Activated T-cell treated with anti-CD3 and anti-CD28 coated beads for 1 hour (primary cell): Measurements from ENCODE around the gene NSF.
"Not testable (repeated sequence)": the region's sequence is repeated elsewhere in the genome, so short reads cannot be mapped to it uniquely, and the experiment has no call there.

Experiments
- DNase-seq: peaks from one replicate; pipeline ENCODE4 v3.0.0-alpha.2; 2020; ENCODE audit warnings: low read depth

NSF gene

GRCh38 chr17:46756081-46756735 is 165.7 kb downstream of the NSF start:
- no peak for DNase-seq

- no peak for DNase-seq
Measured at GRCh38 chr17:46756861-46757260, 166.4 kb downstream of the NSF start.

DNA sequence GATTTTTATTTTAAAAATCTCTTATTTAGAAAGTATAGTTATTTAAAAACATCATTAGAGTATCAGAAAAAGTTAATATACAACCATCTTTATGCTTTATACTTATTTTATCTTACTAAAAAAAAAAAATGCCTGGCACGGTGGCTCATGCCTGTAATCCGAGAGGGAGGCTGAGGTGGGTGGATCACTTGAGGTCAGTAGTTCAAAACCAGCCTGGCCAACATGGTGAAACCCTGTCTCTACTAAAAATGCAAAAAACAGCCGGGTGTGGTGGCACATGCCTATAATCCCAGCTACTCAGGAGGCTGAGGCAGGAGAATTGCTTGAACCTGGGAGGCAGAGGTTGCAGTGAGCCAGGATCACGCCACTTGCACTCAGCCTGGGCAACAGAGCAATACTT is 167.1 kb downstream of the NSF start:
- DNase-seq, result not testable (repeated sequence)

GRCh38 chr17:46758614-46759013 is 168.1 kb downstream of the NSF start:
- no peak for DNase-seq

- DNase-seq, result no peak
Measured at GRCh38 chr17:46759141-46759540, 168.7 kb downstream of the NSF start.

- no peak for DNase-seq
Measured at GRCh38 chr17:46763416-46763815, 172.9 kb downstream of the NSF start.

GRCh38 chr17:46764000-46764708 is 173.7 kb downstream of the NSF start:
- no peak for DNase-seq

- no peak for DNase-seq
Measured at GRCh38 chr17:46764709-46765401, 174.4 kb downstream of the NSF start.

- no peak for DNase-seq
Measured at GRCh38 chr17:46765453-46765852, 175.0 kb downstream of the NSF start.

GRCh38 chr17:46766493-46767491 is 176.3 kb downstream of the NSF start:
- DNase-seq, result no peak

GRCh38 chr17:46768540-46768870 is 178.0 kb downstream of the NSF start:
- no peak for DNase-seq

DNA sequence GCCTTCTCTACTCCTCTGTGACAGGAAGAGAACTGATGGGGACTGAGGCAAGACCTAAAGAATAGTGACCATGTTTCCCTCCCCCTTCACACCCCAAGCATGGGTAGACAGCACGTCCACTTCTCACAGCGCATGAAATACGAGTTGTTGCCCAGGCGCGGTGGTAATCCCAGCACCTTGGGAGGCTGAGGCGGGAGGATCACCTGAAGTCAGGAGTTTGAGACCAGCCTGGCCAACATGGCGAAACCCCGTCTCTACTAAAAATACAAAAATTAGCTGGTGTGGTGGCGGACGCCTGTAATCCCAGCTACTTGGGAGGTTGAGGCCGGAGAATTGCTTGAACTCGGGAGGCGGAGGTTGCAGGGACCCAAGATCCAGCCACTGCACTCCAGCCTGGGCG is 178.4 kb downstream of the NSF start:
- not testable (repeated sequence) for DNase-seq

DNA sequence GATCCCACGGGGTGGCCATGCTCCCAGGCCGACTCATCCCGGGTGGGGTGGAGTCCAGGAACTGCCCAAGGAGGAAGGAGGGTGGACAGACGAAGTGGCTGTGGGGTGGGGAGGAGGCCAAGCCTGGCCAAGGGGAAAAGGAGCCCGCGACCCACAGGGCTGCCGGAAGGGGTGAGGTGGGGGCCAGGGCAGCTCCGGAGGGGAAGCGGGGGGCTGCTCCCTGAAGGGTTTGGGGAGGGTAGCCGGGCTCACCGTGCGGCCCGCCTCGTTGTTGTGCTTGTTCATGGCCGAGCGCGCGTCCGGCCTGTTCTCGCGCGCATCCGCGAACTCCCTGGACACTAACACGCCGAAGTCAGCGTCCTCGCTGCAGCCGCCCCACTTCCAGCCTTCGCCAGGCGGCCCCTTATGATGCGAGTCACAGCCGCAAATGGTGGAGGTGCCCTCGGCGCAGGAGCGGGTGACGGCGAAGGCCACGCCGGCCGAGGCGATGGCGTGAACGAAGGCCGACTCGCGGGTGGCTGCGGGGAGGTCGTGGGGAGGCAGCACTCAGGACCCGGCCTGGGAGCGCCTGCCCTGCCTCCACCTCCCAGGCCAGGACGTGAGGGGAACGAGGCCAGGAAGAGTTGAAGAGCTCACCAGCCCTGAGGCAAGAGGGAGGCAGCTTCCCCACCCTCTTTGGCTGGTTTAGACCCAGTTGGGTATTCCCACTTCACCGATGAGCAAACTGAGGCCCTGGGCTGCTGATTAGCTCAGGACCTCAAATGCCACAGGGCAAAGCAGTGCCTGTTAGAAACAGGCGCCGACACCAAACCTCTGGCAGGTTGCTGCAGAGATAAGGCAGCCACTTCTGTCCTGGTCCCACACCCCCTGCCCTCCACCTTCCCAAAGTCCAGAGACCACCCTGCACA is 179.3 kb downstream of the NSF start:
- DNase-seq, result no peak

- DNase-seq, result no peak
Measured at GRCh38 chr17:46770439-46770817, 180.0 kb downstream of the NSF start.

- DNase-seq, result no peak
Measured at GRCh38 chr17:46770818-46771560, 180.5 kb downstream of the NSF start.

DNA sequence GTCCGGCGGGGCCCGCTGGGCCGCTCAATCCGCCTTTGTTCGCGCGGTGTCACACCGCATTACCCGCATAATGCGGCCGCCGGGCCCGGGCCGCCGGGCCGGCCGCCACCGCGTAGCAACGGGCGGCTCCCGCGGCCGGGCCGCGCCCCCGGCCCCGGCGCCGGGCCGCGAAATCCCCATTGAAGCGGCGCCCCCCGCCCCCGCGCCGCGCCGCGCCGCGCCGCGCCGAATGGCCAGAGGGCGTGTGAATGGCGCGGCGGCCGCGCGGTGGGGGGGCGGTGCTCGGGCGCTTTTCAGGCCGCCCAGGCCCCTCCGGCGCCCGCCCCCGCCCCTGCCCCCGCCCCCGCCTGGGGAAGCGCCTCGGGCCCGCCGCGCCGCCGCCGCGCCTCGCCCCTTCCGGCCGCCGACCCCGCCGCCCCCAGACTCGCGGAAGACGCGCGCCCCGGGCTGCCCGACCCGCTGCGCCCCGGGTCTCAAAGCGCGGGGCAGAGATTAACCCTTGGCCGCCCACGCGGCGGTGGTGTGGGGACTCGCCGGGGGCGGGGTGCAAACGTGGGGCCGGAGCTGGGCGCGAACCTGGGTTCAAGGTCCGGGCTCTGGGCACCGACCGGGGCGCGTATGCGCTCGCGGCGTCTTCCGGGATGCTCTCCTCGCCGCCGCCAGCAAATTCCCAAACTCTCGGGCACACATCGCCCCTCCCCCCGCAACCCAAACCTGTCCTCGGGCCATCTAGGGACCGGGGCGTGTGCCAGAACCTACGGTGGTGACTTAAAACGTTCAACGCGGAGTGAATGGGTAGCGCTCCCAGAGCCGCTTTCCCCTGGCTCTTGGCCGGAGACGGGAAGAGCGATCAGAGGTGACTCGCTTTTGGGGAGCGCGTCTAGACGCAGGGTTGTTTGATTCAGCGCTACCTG is 181.3 kb downstream of the NSF start:
- no peak for DNase-seq

GRCh38 chr17:46772475-46773220 is 182.2 kb downstream of the NSF start:
- no peak for DNase-seq

DNA sequence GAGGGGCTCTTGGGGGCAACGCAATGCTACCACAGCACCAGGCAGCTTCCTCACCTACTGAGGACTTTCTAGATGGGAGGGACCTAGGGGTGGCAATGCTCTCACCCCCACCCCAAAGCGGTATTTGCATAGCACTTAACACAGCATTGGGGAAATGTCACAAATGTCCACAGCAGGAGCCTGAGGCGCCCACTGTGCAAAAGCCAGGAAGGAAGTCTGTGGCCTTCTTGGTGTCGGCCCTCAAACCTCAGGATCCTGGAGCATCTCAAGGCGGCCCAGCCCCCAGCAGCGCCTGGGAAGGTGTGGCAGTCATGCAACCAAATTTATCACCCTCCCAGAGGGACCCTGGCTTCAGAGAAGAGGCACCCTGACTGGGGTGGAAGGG is 182.7 kb downstream of the NSF start:
- no peak for DNase-seq

GRCh38 chr17:46773676-46774075 is 183.2 kb downstream of the NSF start:
- DNase-seq, result no peak
